ENCODE measurements around the gene FAM13A.

- TF ChIP-seq CTCF (IDR thresholded peaks at IDR 0.05): no peak
- no peak for TF ChIP-seq ZFX (IDR thresholded peaks at IDR 0.05; ENCODE audit: borderline replicate concordance)
Observed at GRCh38 chr4:88928852-88929251, 128.1 kb downstream of the FAM13A start.
